GM15510 (cell line): Measurements from ENCODE around the gene CKAP2L.

ENCODE experiments used
- POLR2A ChIP-seq: IDR thresholded peaks from 3 replicates; pipeline ENCODE4 v1.6.1; 2011; ENCODE audit warnings: borderline replicate concordance; ENCODE audit not compliant: insufficient read length; ENCODE audit errors: extremely low read depth

CKAP2L gene

GRCh38 chr2:112794841-112795240, 30.4 kb upstream of the CKAP2L start:
- TF ChIP-seq POLR2A: no peak

- no peak for TF ChIP-seq POLR2A
Observed at GRCh38 chr2:112794131-112794733, 29.8 kb upstream of the CKAP2L start.

GRCh38 chr2:112793449-112793978, 29.1 kb upstream of the CKAP2L start:
- no peak for TF ChIP-seq POLR2A

- no peak for TF ChIP-seq POLR2A
Observed at GRCh38 chr2:112792419-112792818, 28.0 kb upstream of the CKAP2L start.

GRCh38 chr2:112791693-112792230, 27.4 kb upstream of the CKAP2L start:
- TF ChIP-seq POLR2A: no peak

- TF ChIP-seq POLR2A: no peak
Observed at GRCh38 chr2:112791019-112791418, 26.6 kb upstream of the CKAP2L start.

- no peak for TF ChIP-seq POLR2A
Observed at GRCh38 chr2:112790305-112790704, 25.9 kb upstream of the CKAP2L start.

GRCh38 chr2:112789186-112789585, 24.8 kb upstream of the CKAP2L start:
- no peak for TF ChIP-seq POLR2A

GRCh38 chr2:112788653-112789052, 24.2 kb upstream of the CKAP2L start:
- no peak for TF ChIP-seq POLR2A

GRCh38 chr2:112787729-112788393, 23.5 kb upstream of the CKAP2L start:
- no peak for TF ChIP-seq POLR2A

GRCh38 chr2:112787294-112787693, 22.9 kb upstream of the CKAP2L start:
- TF ChIP-seq POLR2A: no peak

GRCh38 chr2:112784199-112785189, 20.1 kb upstream of the CKAP2L start, which contains the start of gene IL1A:
Gene IL1A, minus strand, starts transcription at chr2:112784493. Its CDS starts 723 bp downstream, at chr2:112783770.
- no peak for TF ChIP-seq POLR2A

GRCh38 chr2:112783187-112783714, 18.8 kb upstream of the CKAP2L start:
- TF ChIP-seq POLR2A: no peak

GRCh38 chr2:112782234-112782799, 17.9 kb upstream of the CKAP2L start:
- TF ChIP-seq POLR2A: no peak
